ENCODE data around the gene RAMP2. TPM values are rescaled to one million over a fixed set of nuclear protein-coding genes. Genes with fewer than 3 reads are reported as not detected.
"Not testable (repeated sequence)": the region's sequence is repeated elsewhere in the genome, so short reads cannot be mapped to it uniquely, and the experiment has no call there.

RAMP2 gene
- total RNA-seq, 4 donors from 2014 or later = 32.6 to 113 (median 51.4) TPM

DNA sequence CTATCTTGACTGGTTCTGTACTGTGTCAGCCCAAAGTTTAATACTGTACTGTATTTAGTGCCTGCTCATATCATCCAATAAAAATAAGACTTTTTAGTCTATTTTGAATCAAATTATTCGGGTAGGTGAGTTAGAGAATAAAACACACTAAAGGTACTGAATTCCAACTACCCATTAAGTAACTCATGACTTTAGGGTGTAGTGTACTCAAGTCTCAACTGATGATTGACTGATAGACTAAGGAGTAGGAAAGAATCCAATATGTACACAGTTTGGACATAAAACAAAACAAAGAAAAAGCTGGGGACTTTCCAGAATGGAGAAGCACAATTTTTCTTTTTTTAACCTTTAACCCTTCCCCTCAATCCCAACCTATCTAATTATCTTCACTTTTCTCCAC, 20.3 kb upstream of the RAMP2 start:
- H3K27me3 ChIP-seq = no peaks in the 10 kb centered on the region
- TF ChIP-seq CTCF (IDR thresholded peaks at IDR 0.05) (no peak), POLR2A (IDR thresholded peaks at IDR 0.05) (no peak), EP300 (IDR thresholded peaks at IDR 0.05) (no peak)

DNA sequence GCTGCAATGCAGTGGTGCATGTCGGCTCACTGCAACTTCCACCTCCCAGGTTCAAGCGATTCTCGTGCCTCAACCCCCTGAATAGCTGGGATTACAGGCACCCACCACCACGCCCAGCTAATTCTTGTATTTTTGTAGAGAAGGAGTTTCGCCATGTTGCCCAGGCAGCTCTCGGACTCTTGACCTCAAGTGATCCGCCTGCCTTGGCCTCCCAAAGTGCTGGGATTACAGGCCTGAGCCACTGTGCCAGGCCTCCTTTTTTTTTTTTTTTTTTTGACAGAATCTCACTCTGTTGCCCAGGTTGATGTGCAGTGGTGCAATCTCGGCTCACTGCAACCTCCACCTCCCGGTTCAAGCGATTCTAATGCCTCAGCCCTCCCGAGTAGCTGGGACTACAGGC, 18.1 kb upstream of the RAMP2 start:
- not testable (repeated sequence) for DNase-seq (ENCODE audit: low spot score in 2 of 2)
- peaks cover 0 to 56% (median 18%) of the 10 kb centered on the region in 4 donors for H3K4me1 ChIP-seq

More for the DNA sequence above, 20.3 kb upstream of the RAMP2 start:
- H3K27ac ChIP-seq = peak overlapping the region in 1 of 4 donors; percentile 30
- H3K4me3 ChIP-seq = no peak overlapping the region
- WGBS, 2 donors = 83% methylated on average over 1 of the region's 1 CpG
- no peaks in the 10 kb centered on the region for H3K9me3 ChIP-seq
- H3K4me1 ChIP-seq = peaks cover 0 to 59% (median 17%) of the 10 kb centered on the region in 4 donors
- peaks cover 0 to 5% (median 0%) of the 10 kb centered on the region in 3 donors for H3K36me3 ChIP-seq
- DNase-seq (ENCODE audit: low spot score in 2 of 2) = no peak

DNA sequence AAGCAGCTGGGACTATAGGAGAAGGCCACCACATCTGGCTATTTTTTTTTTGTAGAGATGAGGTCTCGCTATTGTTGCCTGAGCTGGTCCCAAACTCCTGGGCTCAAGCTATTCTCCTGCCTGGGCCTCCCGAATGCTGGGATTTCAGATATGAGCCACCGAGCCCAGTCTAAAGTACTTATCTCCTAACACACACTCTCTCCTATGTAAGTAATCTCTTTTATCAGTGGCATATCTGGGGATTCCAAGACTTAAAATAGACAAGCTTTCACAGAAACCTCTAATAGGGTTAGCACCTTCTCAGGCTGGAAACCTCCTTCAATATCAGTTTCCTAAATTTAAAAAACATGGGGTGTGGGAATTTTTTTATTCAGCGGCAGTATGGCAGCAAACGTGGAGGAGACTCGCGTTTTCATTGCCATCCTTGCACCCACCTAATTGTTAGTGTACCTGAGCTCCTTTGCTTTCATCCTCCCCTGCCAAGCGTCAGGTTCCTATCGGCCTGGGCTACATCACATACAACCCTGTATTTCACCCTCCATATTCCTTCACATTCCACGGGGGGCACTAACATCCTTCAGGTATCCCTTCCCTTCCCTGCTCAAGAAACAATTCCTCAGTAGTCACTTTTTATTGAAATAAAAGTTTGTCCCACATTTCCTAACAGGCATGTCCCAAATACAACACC, 17.3 kb upstream of the RAMP2 start:
- H3K9me3 ChIP-seq = no peaks in the 10 kb centered on the region
- H3K4me1 ChIP-seq = peaks cover 0 to 64% (median 20%) of the 10 kb centered on the region in 4 donors
- TF ChIP-seq CTCF (IDR thresholded peaks at IDR 0.05) (peak in 2 of 5 experiments; percentile 15 to 28), EP300 (IDR thresholded peaks at IDR 0.05) (no peak)
- 44 to 53% methylated on average over 10 of the region's 10 CpGs for WGBS, 2 donors
- no peak for DNase-seq (ENCODE audit: low spot score in 2 of 2)
- peak overlapping the region; percentile 65 to 96 (median 78) for H3K4me3 ChIP-seq
- H3K27me3 ChIP-seq = no peaks in the 10 kb centered on the region
- peak overlapping the region; percentile 95 to 100 (median 98) for H3K27ac ChIP-seq
- H3K36me3 ChIP-seq = no peaks in the 10 kb centered on the region

More for the DNA sequence above, 18.1 kb upstream of the RAMP2 start:
- not testable (repeated sequence) for H3K27me3 ChIP-seq, H3K9me3 ChIP-seq, H3K36me3 ChIP-seq, H3K4me3 ChIP-seq
- peak overlapping the region in 1 of 4 donors; percentile 98 for H3K27ac ChIP-seq
- WGBS, 2 donors = 89 to 90% methylated on average over 11 of the region's 11 CpGs

- 0% methylated on average over 29 to 32 of the region's 32 CpGs for WGBS, 2 donors
Observed at GRCh38 chr17:42744283-42744805, 16.7 kb upstream of the RAMP2 start.

More at GRCh38 chr17:42744283-42744805, 16.7 kb upstream of the RAMP2 start:
- H3K27ac ChIP-seq = peak overlapping the region; percentile 95 to 100 (median 98)
- H3K36me3 ChIP-seq = no peaks in the 10 kb centered on the region
- peaks cover 0 to 70% (median 25%) of the 10 kb centered on the region in 4 donors for H3K4me1 ChIP-seq
- peak; percentile 66 to 69 for DNase-seq (ENCODE audit: low spot score in 2 of 2)
- TF ChIP-seq POLR2A (IDR thresholded peaks at IDR 0.05) (no peak), CTCF (IDR thresholded peaks at IDR 0.05) (no peak), EP300 (IDR thresholded peaks at IDR 0.05) (no peak)
- H3K9me3 ChIP-seq = no peaks in the 10 kb centered on the region
- H3K27me3 ChIP-seq = no peaks in the 10 kb centered on the region
- H3K4me3 ChIP-seq = peak overlapping the region; percentile 65 to 96 (median 78)
